ENCODE measurements around the gene ATXN7L1.
"Not testable (repeated sequence)": the region's sequence is repeated elsewhere in the genome, so short reads cannot be mapped to it uniquely, and the experiment has no call there.

Gene ATXN7L1

GRCh38 chr7:105857009-105857952, 19.1 kb downstream of the ATXN7L1 start:
- peak; percentile 30 for DNase-seq

DNA sequence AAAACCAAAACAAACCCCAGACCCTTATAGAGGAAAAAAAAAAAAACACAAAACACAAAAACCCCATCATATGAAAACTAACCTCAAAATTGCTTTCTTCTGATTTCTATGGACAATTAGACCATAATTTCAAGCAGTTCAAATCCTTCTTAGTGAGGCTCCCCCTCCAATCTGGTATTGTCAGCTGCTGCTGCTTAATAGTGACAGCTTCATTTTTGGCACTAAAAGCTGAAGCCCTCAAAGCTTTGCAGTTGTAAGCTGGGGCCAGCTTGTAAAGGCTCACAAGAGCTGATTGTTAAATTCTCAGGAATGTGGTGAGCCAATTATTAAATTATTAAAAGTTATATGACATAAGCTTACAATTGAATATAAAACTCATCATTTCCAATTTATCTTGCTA, 21.9 kb downstream of the ATXN7L1 start:
- DNase-seq, result no peak

DNA sequence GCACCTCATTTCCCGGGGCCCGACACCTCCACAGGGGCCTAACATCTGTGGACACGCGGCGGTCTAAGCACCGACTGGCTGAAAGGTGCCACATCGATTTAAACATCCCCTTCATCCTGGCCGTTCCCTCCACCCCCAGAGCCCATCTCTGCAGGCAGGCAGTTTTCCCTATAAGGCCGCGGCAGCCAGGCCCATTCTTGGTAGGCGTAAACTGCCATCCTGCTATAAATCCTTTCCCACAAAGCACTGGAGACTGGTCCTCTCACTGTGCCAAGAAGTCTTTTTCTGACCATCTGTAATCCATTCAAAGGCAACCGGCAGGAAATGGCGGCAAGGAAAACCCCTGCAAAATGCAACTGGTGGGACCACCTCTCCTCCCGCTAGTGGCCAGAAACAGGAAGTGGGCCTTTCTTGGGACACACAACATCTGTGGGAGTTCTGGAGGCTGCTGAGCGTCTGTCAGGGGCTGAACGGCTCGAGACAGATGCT, 22.4 kb downstream of the ATXN7L1 start:
- DNase-seq, result no peak

GRCh38 chr7:105851064-105851463, 25.3 kb downstream of the ATXN7L1 start:
- no peak for DNase-seq

DNA sequence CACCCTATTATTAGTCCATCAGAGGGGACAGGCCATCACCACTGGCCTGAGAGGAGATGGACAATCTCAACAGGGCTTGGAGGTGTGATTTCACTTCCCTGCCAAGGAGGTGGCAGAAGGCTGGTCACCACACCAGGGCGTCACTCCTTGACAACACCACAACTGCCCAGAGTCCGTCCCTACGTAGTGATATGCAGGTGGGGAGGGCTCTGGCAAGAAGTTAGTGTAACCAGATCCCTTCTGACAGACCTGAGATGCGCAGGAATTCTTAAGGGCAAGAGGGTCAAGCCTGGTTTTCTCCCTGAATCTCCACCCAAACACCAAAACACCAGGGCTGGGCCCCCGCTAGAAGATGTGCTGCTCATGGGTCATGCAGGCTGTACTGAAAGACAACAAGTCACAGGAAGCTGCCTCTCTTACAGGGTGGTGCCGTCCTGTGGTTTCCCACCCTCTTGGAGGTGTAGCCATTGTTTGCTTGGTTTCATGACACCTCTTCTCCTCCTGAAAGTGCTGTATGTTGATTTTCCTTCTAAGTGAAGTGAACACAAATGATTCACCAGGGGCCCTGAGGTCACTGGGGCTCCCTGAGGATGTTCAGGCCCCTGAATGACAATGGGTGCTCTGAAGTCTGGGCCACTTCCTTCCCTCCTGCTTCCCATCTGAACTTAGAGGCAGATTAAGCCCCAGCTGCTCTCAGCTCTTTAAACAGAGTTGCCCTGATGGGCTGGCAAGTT, 27.1 kb downstream of the ATXN7L1 start:
- peak; percentile 67 for DNase-seq

DNA sequence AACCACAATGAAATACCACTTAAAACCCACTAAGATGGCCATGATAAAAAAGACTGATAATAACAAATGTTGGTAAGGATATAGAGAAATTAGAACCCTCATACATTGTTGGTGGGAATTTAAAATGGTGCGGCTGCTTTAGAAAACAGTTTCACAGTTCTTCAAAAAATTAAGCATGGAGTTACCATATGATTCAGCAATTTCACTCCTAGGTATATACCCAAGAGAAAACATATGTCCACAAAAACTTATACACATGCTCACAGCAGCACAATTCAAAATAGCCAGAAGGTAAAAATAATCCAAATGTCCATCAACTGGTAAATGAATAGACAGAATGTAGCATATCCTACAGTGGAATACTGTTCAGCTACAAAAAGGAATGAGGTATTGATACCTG, 30.0 kb downstream of the ATXN7L1 start:
- no peak for DNase-seq

DNA sequence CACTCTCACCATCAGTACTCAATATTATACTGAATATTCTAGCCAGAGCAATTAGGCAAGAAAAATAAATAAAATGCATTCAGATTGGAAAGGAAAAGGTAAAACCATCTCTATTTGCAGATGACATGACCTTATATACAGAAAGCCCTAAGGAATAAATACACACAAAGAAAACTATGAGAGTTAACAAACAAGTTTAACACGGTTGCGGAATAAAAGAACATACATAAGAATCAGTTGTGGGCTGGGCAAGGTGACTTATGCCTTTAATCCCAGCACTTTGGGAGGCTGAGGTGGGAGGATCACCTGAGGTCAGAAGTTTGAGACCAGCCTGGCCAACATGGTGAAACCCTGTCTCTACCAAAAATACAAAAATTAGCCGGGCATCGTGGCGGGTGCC, 31.7 kb downstream of the ATXN7L1 start:
- not testable (repeated sequence) for DNase-seq

GRCh38 chr7:105841866-105842265, 34.5 kb downstream of the ATXN7L1 start:
- no peak for DNase-seq

DNA sequence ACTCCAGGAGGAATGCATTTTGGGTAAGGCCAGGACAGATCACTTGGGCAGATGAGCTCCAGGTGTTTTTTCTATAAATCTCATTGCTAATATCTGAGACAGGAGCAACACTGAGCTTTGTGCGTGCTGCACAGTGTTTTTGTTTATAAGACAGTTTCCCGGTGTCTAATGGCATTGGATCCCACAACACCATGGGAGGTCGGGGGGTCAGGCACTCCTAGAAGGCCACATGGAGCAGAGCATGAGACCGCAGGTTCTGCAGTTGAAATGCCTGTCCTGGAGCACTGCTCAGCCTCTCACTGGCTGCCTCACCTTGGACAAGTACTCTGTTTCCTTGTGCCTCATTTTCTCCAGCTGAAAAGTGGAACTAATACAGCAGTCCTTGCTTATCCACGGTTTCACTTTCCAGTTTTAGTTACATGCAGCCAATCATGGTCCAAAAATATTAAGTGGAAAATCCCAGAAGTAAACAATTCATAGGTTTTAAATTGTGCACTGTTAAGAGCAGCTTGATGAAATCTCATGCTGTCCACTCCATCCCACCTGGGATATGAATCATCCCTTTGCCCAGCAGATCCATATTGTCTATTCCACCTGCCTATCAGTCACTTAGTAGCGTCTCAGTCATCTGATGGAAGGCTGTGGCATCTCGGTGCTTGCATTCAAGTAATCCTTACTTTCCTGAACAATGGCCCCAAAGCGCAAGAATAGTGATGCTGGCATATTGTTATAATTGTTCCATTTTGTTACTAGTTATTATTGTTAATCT, 35.2 kb downstream of the ATXN7L1 start:
- DNase-seq, result no peak

DNA sequence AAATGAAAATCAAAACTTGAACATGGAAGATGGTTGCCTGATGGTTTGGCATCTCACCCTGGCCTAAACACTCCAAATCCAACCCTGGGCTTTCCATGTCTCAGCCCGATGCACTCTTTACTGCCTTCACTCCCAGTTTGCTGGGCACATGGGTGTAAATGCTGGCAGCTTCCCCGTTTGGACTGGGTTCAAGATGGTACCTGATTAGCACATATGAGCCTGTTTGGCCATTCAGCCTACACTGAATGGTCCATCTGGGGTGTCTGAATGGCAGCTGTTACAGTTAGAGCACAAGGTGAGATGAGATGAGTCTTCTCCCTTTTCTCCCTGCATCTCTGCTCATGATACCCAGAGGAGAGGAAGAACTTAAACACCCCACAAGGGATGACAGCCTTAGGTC, 37.1 kb downstream of the ATXN7L1 start:
- DNase-seq, result no peak

DNA sequence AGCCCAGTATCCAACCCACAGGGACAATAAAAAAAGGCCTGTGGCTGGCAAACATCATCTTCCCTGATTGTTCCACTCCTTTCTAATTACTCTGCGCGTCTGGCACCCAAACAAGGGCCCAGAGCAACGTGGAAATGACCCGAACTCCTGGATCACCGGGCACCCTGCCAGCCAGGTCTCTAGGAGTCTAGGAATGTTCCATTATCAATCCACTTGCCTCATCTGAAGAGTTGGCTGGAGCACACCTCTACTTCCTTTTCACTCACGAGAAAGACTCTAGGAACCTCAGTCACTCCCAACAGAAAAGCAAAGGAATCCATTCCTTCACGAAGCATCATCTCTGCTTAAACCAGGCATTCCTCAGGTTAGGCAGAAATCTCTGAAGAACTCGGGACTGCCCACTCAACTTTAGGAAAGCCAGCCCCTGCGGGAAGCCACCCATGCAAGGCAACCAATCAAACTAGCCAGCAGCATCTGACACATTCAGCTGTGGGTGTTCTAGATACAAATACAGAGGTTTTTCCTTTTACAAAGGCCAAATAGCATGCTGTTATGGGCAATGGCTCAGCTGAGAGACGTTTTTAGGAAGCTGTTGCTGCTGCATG, 37.7 kb downstream of the ATXN7L1 start:
- DNase-seq, result no peak

DNA sequence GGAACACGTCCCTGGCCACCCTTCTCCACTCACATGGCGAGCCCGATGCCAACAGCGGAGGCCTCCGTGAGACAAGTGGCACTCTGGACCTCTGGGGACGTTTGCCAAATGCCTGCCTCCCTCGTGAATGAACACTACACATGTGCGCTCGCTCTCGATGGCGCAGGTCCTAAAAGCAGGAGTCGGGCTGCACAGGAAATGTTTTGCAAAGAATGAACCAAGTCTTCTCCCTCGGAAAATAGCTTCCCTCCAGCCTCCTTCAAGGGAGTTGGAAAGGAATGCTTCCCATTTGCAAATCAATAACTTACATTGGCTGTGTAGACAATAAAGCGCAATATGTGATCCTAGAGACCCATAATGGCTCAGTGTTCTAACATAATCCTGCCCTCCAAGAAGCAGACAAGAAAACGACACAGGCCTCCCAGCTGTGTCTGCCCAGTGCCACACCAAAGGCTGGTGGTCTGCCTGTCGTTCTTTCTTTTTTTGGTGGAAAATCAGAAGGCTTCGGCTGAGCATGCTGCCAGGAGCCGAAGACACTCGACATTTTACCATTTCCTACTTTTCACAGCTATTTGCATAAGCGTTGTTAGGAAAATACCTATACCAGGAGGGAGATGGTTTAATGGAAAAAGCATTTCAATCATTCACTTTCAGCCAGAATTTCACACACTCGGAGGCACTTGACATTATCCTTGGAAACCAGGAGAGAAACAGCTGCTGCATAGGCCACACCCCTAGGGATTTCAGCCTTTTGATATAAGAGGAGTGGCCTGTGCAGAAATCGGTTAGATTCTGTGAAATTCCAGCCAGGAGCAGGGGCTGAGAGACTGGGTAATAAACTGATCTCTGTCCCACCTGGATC, 38.4 kb downstream of the ATXN7L1 start:
- DNase-seq, result no peak

GRCh38 chr7:105835441-105835840, 41.0 kb downstream of the ATXN7L1 start:
- no peak for DNase-seq

DNA sequence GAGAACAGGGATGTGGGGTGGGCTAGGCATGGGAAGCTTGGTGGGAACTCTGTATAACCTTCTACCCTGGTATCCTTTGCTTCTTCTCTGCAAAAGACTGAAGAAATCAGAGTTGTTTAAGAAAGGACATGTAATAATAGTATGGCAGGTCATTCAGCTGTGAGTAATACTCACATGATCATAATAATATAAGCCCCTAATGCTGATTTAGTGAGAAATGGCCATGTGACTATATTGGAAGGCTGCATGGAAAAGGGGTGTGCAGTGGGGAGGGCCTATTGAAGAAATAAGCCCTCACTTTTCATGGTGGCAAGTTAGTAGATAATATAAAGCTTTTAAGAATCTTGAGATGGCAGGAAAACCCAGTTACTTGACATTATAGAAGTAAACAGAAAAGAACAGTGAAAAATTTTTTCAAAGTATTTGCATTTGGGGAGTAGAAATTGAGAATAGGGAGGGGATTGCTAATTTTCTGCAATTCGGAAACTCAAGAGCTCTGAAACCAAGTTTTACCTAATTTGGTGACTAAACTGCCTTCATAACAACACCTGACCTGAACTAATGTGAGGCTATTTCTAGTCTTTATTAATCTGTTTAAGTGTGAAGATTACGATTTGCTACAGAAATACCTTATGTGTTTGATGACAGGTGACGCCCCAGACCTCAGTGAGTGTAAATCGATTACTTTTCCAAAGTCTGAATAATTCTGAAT, 44.4 kb downstream of the ATXN7L1 start:
- DNase-seq, result no peak

- no peak for DNase-seq
Measured at GRCh38 chr7:105831302-105831620, 45.1 kb downstream of the ATXN7L1 start.

- DNase-seq, result no peak
Measured at GRCh38 chr7:105830405-105831301, 45.7 kb downstream of the ATXN7L1 start.

- no peak for DNase-seq
Measured at GRCh38 chr7:105829681-105830322, 46.6 kb downstream of the ATXN7L1 start.

DNA sequence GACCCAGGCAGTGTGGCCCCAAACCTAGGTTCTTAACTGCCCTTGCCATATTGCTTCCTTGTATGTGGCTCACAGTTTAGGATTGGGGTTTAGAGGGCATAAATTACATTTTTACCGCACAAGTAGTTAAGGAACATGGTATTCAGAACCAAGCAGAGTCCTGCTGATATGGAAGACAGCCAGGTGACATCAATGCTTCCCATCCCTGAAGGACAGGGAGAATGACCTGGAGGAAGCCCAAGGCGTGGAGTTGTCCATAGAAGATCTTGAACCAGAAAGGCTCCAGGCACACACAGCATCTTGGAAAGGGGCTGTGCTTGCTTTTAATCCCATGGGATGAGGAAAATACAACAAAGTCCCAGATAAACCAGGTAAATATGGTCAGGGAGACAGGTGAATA, 48.3 kb downstream of the ATXN7L1 start:
- no peak for DNase-seq

- DNase-seq, result no peak
Measured at GRCh38 chr7:105827151-105827875, 49.1 kb downstream of the ATXN7L1 start.

Measured in CD4-positive, alpha-beta T cell treated with Interleukin-21 for 1 hour (primary cell).